Rectal smooth muscle tissue (tissue), 1 donor: ENCODE measurements around the gene OS9.
A peak's percentile ranks its signal among the peaks of the same experiment; 100 is the strongest.
"Not testable (repeated sequence)": the region's sequence is repeated elsewhere in the genome, so short reads cannot be mapped to it uniquely, and the experiment has no call there.

Source experiments
- H3K27ac ChIP-seq: one replicate; pipeline ENCODE4 v1.7.0; 2013; ENCODE audit warnings: low read depth, low read length, inconsistent platforms
- H3K27me3 ChIP-seq: one replicate; pipeline ENCODE4 v1.7.0; 2013; ENCODE audit warnings: low read length; ENCODE audit not compliant: control insufficient read depth, insufficient read depth
- H3K36me3 ChIP-seq: one replicate; pipeline ENCODE4 v1.7.0; 2013; ENCODE audit warnings: low read length; ENCODE audit not compliant: control insufficient read depth, insufficient read depth
- H3K4me1 ChIP-seq: one replicate; pipeline ENCODE4 v1.7.0; 2013; ENCODE audit warnings: low read length; ENCODE audit not compliant: control insufficient read depth, insufficient read depth
- H3K4me3 ChIP-seq: one replicate; pipeline ENCODE4 v1.7.0; 2013; ENCODE audit warnings: low read length
- H3K9ac ChIP-seq: one replicate; pipeline ENCODE4 v1.7.0; 2013; ENCODE audit warnings: low read length

OS9 gene

GRCh38 chr12:57693659-57694458 lies at the start of gene OS9:
OS9 (plus strand) TSS chr12:57694132; CDS start chr12:57694162, 30 bp downstream.
- H3K9ac ChIP-seq, result peak within 1 kb of the TSS; percentile 94
- H3K4me1 ChIP-seq, result peaks cover 11% of the 10 kb centered on the region
- no peaks in the 10 kb centered on the region for H3K27me3 ChIP-seq
- peaks cover 18% of the 10 kb centered on the region for H3K36me3 ChIP-seq
- H3K27ac ChIP-seq, result peak within 1 kb of the TSS; percentile 55
- peak within 1 kb of the TSS; percentile 99 for H3K4me3 ChIP-seq

- H3K27ac ChIP-seq, H3K4me1 ChIP-seq, H3K36me3 ChIP-seq, H3K9ac ChIP-seq, H3K27me3 ChIP-seq, H3K4me3 ChIP-seq: not testable (repeated sequence)
These were observed 47.8 kb upstream of the OS9 start for GRCh38 chr12:57645990-57646658.

- not testable (repeated sequence) for H3K36me3 ChIP-seq, H3K27me3 ChIP-seq, H3K4me1 ChIP-seq, H3K9ac ChIP-seq, H3K4me3 ChIP-seq, H3K27ac ChIP-seq
These were observed 47.3 kb upstream of the OS9 start for GRCh38 chr12:57646659-57647049.

- H3K27me3 ChIP-seq, result no peaks in the 10 kb centered on the region
- no peak overlapping the region for H3K27ac ChIP-seq
- no peaks in the 10 kb centered on the region for H3K4me1 ChIP-seq
- no peaks in the 10 kb centered on the region for H3K36me3 ChIP-seq
- no peak overlapping the region for H3K4me3 ChIP-seq
- H3K9ac ChIP-seq, result no peak overlapping the region
These were observed 39.9 kb upstream of the OS9 start for GRCh38 chr12:57654042-57654441.

GRCh38 chr12:57655541-57656240 lies 38.2 kb upstream of the OS9 start:
- no peak overlapping the region for H3K4me3 ChIP-seq
- no peak overlapping the region for H3K27ac ChIP-seq
- no peaks in the 10 kb centered on the region for H3K4me1 ChIP-seq
- H3K9ac ChIP-seq, result no peak overlapping the region
- H3K27me3 ChIP-seq, result no peaks in the 10 kb centered on the region
- no peaks in the 10 kb centered on the region for H3K36me3 ChIP-seq

- not testable (repeated sequence) for H3K27ac ChIP-seq, H3K4me1 ChIP-seq, H3K36me3 ChIP-seq, H3K27me3 ChIP-seq, H3K4me3 ChIP-seq, H3K9ac ChIP-seq
These were observed 37.5 kb upstream of the OS9 start for GRCh38 chr12:57656408-57656807.

- no peaks in the 10 kb centered on the region for H3K4me1 ChIP-seq
- no peak overlapping the region for H3K27ac ChIP-seq
- no peak overlapping the region for H3K9ac ChIP-seq
- no peak overlapping the region for H3K4me3 ChIP-seq
- no peaks in the 10 kb centered on the region for H3K36me3 ChIP-seq
- H3K27me3 ChIP-seq, result no peaks in the 10 kb centered on the region
These were observed 36.2 kb upstream of the OS9 start for GRCh38 chr12:57657744-57658143.

GRCh38 chr12:57658890-57659289 lies 35.0 kb upstream of the OS9 start:
- no peak overlapping the region for H3K4me3 ChIP-seq
- H3K9ac ChIP-seq, result no peak overlapping the region
- H3K27ac ChIP-seq, result no peak overlapping the region
- H3K36me3 ChIP-seq, result no peaks in the 10 kb centered on the region
- H3K4me1 ChIP-seq, result no peaks in the 10 kb centered on the region
- H3K27me3 ChIP-seq, result no peaks in the 10 kb centered on the region

GRCh38 chr12:57661376-57661775 lies 32.6 kb upstream of the OS9 start:
- no peaks in the 10 kb centered on the region for H3K36me3 ChIP-seq
- H3K4me3 ChIP-seq, result no peak overlapping the region
- no peaks in the 10 kb centered on the region for H3K27me3 ChIP-seq
- no peak overlapping the region for H3K9ac ChIP-seq
- no peak overlapping the region for H3K27ac ChIP-seq
- no peaks in the 10 kb centered on the region for H3K4me1 ChIP-seq

GRCh38 chr12:57665066-57665820 lies 28.7 kb upstream of the OS9 start:
- H3K9ac ChIP-seq, H3K4me1 ChIP-seq, H3K36me3 ChIP-seq, H3K27me3 ChIP-seq, H3K27ac ChIP-seq, H3K4me3 ChIP-seq: not testable (repeated sequence)

- no peaks in the 10 kb centered on the region for H3K4me1 ChIP-seq
- H3K9ac ChIP-seq, result no peak overlapping the region
- no peaks in the 10 kb centered on the region for H3K36me3 ChIP-seq
- no peaks in the 10 kb centered on the region for H3K27me3 ChIP-seq
- no peak overlapping the region for H3K4me3 ChIP-seq
- H3K27ac ChIP-seq, result no peak overlapping the region
These were observed 27.0 kb upstream of the OS9 start for GRCh38 chr12:57666897-57667296.

GRCh38 chr12:57669691-57670090 lies 24.2 kb upstream of the OS9 start:
- not testable (repeated sequence) for H3K36me3 ChIP-seq, H3K9ac ChIP-seq, H3K4me3 ChIP-seq, H3K4me1 ChIP-seq, H3K27me3 ChIP-seq, H3K27ac ChIP-seq
